ENCODE data around the gene TRIM2.

The TRIM2 gene

DNA sequence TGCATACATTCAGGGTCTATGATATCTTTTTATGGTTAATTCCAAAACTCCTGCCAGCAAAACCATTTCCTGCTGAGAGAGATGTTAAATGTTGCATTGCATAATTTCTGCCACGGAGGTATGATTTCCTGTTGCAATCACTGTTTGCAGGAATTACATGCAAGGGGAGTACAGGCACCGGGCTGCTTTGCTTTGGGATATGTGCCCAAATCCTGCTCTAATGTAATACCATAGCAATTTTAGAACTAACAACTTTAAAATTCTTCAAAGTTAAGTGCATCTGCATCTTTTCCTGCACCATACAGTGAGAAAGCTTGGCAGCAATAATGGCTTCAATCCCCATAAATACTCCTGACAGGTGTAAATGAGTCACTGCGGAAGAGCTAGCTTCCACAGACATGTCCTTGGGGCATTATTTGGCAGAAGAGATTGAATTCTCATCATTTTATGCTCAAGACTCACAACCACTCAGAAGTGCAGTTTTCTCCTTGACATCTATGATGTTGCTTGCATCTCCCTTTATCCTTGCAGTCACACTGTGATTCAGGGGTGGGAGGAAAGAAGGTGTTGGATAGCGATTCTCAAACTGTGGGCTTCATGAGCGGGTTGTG, 29.6 kb downstream of the TRIM2 start:
- Histone ChIP-seq H4K8ac (ENCODE audit: low read depth, low read length) (no peak overlapping the region), H3K79me2 (ENCODE audit: control insufficient read depth, insufficient read depth, low read length) (no peaks in the 10 kb centered on the region), H3K79me1 (ENCODE audit: low read length) (peaks cover 2% of the 10 kb centered on the region), H3K27me3 (ENCODE audit: insufficient read depth, low read length, poor library complexity) (no peaks in the 10 kb centered on the region), H3K4me2 (ENCODE audit: low read length) (no peak overlapping the region), H3K4ac (ENCODE audit: low read depth, low read length) (no peak overlapping the region), H2BK120ac (ENCODE audit: low read depth, low read length) (no peak overlapping the region), H2AK5ac (ENCODE audit: low read length) (no peak overlapping the region), H3K23ac (ENCODE audit: low read length) (no peak overlapping the region), H3K9ac (ENCODE audit: low read length) (no peak overlapping the region), H3K18ac (ENCODE audit: low read length) (no peak overlapping the region), H4K5ac (ENCODE audit: low read length) (no peak overlapping the region), H3K4me1 (ENCODE audit: control insufficient read depth, low read depth, low read length) (peaks cover 6% of the 10 kb centered on the region), H3K4me3 (ENCODE audit: low read length) (no peak overlapping the region), H3K56ac (ENCODE audit: low read length) (no peak overlapping the region), H3K27ac (ENCODE audit: low read depth, low read length) (no peak overlapping the region), H3K36me3 (ENCODE audit: control insufficient read depth, insufficient read depth, low read length) (no peaks in the 10 kb centered on the region), H2BK15ac (replicated peaks; ENCODE audit: low read depth) (no peak overlapping the region), H2BK5ac (ENCODE audit: low read length) (no peak overlapping the region)
- peak; percentile 67 for DNase-seq
- WGBS (ENCODE audit: extremely low coverage, insufficient coverage, low lambda C conversion rate): no CpG with 5 or more reads among the region's 5 CpGs

GRCh38 chr4:153234885-153235284, 30.6 kb downstream of the TRIM2 start:
- Histone ChIP-seq H3K4ac (ENCODE audit: low read depth, low read length) (no peak overlapping the region), H3K23ac (ENCODE audit: low read length) (no peak overlapping the region), H4K5ac (ENCODE audit: low read length) (no peak overlapping the region), H3K18ac (ENCODE audit: low read length) (no peak overlapping the region), H3K79me1 (ENCODE audit: low read length) (peaks cover 2% of the 10 kb centered on the region), H3K4me2 (ENCODE audit: low read length) (no peak overlapping the region), H4K8ac (ENCODE audit: low read depth, low read length) (no peak overlapping the region), H3K27ac (ENCODE audit: low read depth, low read length) (no peak overlapping the region), H2BK15ac (replicated peaks; ENCODE audit: low read depth) (no peak overlapping the region), H3K4me3 (ENCODE audit: low read length) (no peak overlapping the region), H3K36me3 (ENCODE audit: control insufficient read depth, insufficient read depth, low read length) (no peaks in the 10 kb centered on the region), H2AK5ac (ENCODE audit: low read length) (no peak overlapping the region), H2BK120ac (ENCODE audit: low read depth, low read length) (no peak overlapping the region), H2BK5ac (ENCODE audit: low read length) (no peak overlapping the region), H3K9ac (ENCODE audit: low read length) (no peak overlapping the region), H3K56ac (ENCODE audit: low read length) (no peak overlapping the region), H3K79me2 (ENCODE audit: control insufficient read depth, insufficient read depth, low read length) (no peaks in the 10 kb centered on the region), H3K27me3 (ENCODE audit: insufficient read depth, low read length, poor library complexity) (no peaks in the 10 kb centered on the region), H3K4me1 (ENCODE audit: control insufficient read depth, low read depth, low read length) (peaks cover 6% of the 10 kb centered on the region)
- DNase-seq: peak; percentile 48
- WGBS (ENCODE audit: extremely low coverage, insufficient coverage, low lambda C conversion rate): no CpG with 5 or more reads among the region's 2 CpGs

DNA sequence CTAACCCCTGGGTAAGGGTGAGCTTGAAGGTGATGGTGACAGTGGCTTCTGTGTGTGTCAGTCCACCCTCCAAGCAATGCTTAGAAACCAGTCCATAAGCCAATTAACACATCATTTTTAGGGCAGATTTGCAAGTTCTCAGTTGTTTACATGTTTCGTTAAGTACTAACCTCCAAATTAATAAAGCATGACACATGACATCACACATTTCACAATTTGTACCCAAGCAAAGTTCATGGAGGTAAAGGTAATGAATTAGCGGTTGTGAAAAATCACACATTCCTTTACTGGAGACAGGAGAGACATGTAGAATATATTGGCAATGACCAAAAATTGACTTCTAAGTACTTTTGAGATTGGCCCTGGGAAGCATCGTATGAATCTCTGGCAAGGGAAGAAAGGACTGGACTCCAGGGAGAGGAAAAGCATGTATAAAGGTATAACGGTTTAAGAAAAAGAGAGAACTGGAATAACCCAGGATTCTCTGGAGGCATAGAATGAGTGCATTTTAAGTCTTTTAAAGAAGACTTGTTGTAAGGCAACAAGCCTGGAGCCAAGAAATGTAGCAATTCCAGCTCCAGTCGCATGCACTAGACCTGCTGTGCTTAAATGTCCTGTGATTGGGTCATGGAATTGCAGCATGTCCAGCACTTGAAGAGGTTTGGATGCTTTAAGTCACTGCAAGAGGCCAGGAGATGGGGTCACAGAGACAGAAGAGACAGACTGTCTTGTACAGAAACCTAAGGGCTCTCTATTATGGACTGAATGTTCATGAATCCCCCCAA, 34.1 kb downstream of the TRIM2 start:
- no peak overlapping the region for H3K9ac ChIP-seq (ENCODE audit: low read length)
- no peak overlapping the region for H3K4me3 ChIP-seq (ENCODE audit: low read length)
- no peaks in the 10 kb centered on the region for H3K79me2 ChIP-seq (ENCODE audit: control insufficient read depth, insufficient read depth, low read length)
- DNase-seq: no peak
- no peak overlapping the region for H4K8ac ChIP-seq (ENCODE audit: low read depth, low read length)
- H2BK15ac ChIP-seq (replicated peaks; ENCODE audit: low read depth): no peak overlapping the region
- peaks cover 2% of the 10 kb centered on the region for H3K79me1 ChIP-seq (ENCODE audit: low read length)
- no peak overlapping the region for H3K27ac ChIP-seq (ENCODE audit: low read depth, low read length)
- peaks cover 20% of the 10 kb centered on the region for H3K4me1 ChIP-seq (ENCODE audit: control insufficient read depth, low read depth, low read length)
- no peak overlapping the region for H4K5ac ChIP-seq (ENCODE audit: low read length)
- H3K4ac ChIP-seq (ENCODE audit: low read depth, low read length): no peak overlapping the region
- no peak overlapping the region for H3K4me2 ChIP-seq (ENCODE audit: low read length)
- H2BK5ac ChIP-seq (ENCODE audit: low read length): no peak overlapping the region
- H3K18ac ChIP-seq (ENCODE audit: low read length): no peak overlapping the region
- H2AK5ac ChIP-seq (ENCODE audit: low read length): no peak overlapping the region
- no CpG with 5 or more reads among the region's 5 CpGs for WGBS (ENCODE audit: extremely low coverage, insufficient coverage, low lambda C conversion rate)
- H3K23ac ChIP-seq (ENCODE audit: low read length): no peak overlapping the region
- no peaks in the 10 kb centered on the region for H3K36me3 ChIP-seq (ENCODE audit: control insufficient read depth, insufficient read depth, low read length)
- H3K56ac ChIP-seq (ENCODE audit: low read length): no peak overlapping the region
- H2BK120ac ChIP-seq (ENCODE audit: low read depth, low read length): no peak overlapping the region
- no peaks in the 10 kb centered on the region for H3K27me3 ChIP-seq (ENCODE audit: insufficient read depth, low read length, poor library complexity)

GRCh38 chr4:153239409-153239808, 35.2 kb downstream of the TRIM2 start:
- no peak overlapping the region for H2BK120ac ChIP-seq (ENCODE audit: low read depth, low read length)
- H3K4ac ChIP-seq (ENCODE audit: low read depth, low read length): no peak overlapping the region
- peaks cover 2% of the 10 kb centered on the region for H3K79me1 ChIP-seq (ENCODE audit: low read length)
- H3K9ac ChIP-seq (ENCODE audit: low read length): no peak overlapping the region
- H3K4me3 ChIP-seq (ENCODE audit: low read length): no peak overlapping the region
- H3K36me3 ChIP-seq (ENCODE audit: control insufficient read depth, insufficient read depth, low read length): no peaks in the 10 kb centered on the region
- H4K8ac ChIP-seq (ENCODE audit: low read depth, low read length): no peak overlapping the region
- no peak overlapping the region for H4K5ac ChIP-seq (ENCODE audit: low read length)
- H3K56ac ChIP-seq (ENCODE audit: low read length): no peak overlapping the region
- no peak overlapping the region for H3K4me2 ChIP-seq (ENCODE audit: low read length)
- H3K27ac ChIP-seq (ENCODE audit: low read depth, low read length): no peak overlapping the region
- no CpG with 5 or more reads among the region's 3 CpGs for WGBS (ENCODE audit: extremely low coverage, insufficient coverage, low lambda C conversion rate)
- peaks cover 15% of the 10 kb centered on the region for H3K4me1 ChIP-seq (ENCODE audit: control insufficient read depth, low read depth, low read length)
- no peak overlapping the region for H3K18ac ChIP-seq (ENCODE audit: low read length)
- no peak overlapping the region for H3K23ac ChIP-seq (ENCODE audit: low read length)
- H3K27me3 ChIP-seq (ENCODE audit: insufficient read depth, low read length, poor library complexity): no peaks in the 10 kb centered on the region
- DNase-seq: no peak
- H3K79me2 ChIP-seq (ENCODE audit: control insufficient read depth, insufficient read depth, low read length): no peaks in the 10 kb centered on the region
- no peak overlapping the region for H2AK5ac ChIP-seq (ENCODE audit: low read length)
- H2BK5ac ChIP-seq (ENCODE audit: low read length): no peak overlapping the region
- H2BK15ac ChIP-seq (replicated peaks; ENCODE audit: low read depth): no peak overlapping the region

DNA sequence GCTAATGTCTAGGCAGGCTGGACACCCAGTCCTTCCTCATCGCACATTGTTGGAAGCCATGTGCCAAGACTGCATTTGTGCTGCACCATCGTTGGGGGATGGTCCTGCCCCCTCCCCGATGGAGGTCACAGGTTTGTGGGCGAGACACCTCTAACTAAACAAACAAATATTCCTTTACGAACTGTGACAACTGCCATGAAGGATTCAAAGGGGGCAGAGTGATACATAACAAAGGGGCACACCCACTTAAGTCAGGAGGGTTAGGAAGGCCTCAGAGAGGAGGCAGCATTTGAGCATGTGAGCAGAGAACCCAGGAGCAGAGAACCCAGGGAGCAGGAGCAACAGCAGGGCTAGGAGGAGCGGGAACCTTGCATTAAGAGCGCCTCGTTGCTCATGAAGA, 37.1 kb downstream of the TRIM2 start:
- no peak overlapping the region for H3K4me2 ChIP-seq (ENCODE audit: low read length)
- WGBS (ENCODE audit: extremely low coverage, insufficient coverage, low lambda C conversion rate): no CpG with 5 or more reads among the region's 8 CpGs
- H3K9ac ChIP-seq (ENCODE audit: low read length): no peak overlapping the region
- H3K36me3 ChIP-seq (ENCODE audit: control insufficient read depth, insufficient read depth, low read length): no peaks in the 10 kb centered on the region
- DNase-seq: no peak
- H3K79me1 ChIP-seq (ENCODE audit: low read length): no peaks in the 10 kb centered on the region
- no peak overlapping the region for H3K18ac ChIP-seq (ENCODE audit: low read length)
- H3K27me3 ChIP-seq (ENCODE audit: insufficient read depth, low read length, poor library complexity): no peaks in the 10 kb centered on the region
- H3K79me2 ChIP-seq (ENCODE audit: control insufficient read depth, insufficient read depth, low read length): no peaks in the 10 kb centered on the region
- peak overlapping the region; percentile 34 for H2AK5ac ChIP-seq (ENCODE audit: low read length)
- H2BK15ac ChIP-seq (replicated peaks; ENCODE audit: low read depth): no peak overlapping the region
- no peak overlapping the region for H2BK5ac ChIP-seq (ENCODE audit: low read length)
- no peak overlapping the region for H2BK120ac ChIP-seq (ENCODE audit: low read depth, low read length)
- H3K4me3 ChIP-seq (ENCODE audit: low read length): no peak overlapping the region
- H3K4me1 ChIP-seq (ENCODE audit: control insufficient read depth, low read depth, low read length): peaks cover 15% of the 10 kb centered on the region
- no peak overlapping the region for H3K27ac ChIP-seq (ENCODE audit: low read depth, low read length)
- H4K5ac ChIP-seq (ENCODE audit: low read length): no peak overlapping the region
- no peak overlapping the region for H4K8ac ChIP-seq (ENCODE audit: low read depth, low read length)
- H3K4ac ChIP-seq (ENCODE audit: low read depth, low read length): no peak overlapping the region
- H3K23ac ChIP-seq (ENCODE audit: low read length): no peak overlapping the region
- H3K56ac ChIP-seq (ENCODE audit: low read length): peak overlapping the region; percentile 51

Data from mesendoderm (in vitro differentiated cells).